Testis (tissue), 2 donors: ENCODE measurements around the gene OBSCN.

Experiments
- CTCF ChIP-seq, 3 experiments: fragments of 450-650 bp in 2 of 3; fragments of 200-600 bp in 1 of 3; sonication (generic) in 1 of 3; IDR thresholded peaks; one replicate each; pipeline ENCODE4 v1.5.1; 2016 to 2019; ENCODE audit warnings: antibody characterized with exemption in 3 of 3, mild to moderate bottlenecking in 2 of 3, moderate library complexity in 1 of 3
- POLR2A ChIP-seq: fragments of 450-650 bp; IDR thresholded peaks from one replicate; pipeline ENCODE4 v1.6.1; 2017; ENCODE audit warnings: antibody characterized with exemption, mild to moderate bottlenecking, moderate library complexity

GRCh38 chr1:228373004-228373680 is 165.3 kb downstream of the OBSCN start:
- TF ChIP-seq CTCF (IDR thresholded peaks at IDR 0.05) (no peak), POLR2A (no peak)
